Neuronal stem cell (in vitro differentiated cells): ENCODE results near the gene SH2D5.

ENCODE experiments used
- DNase-seq: peaks from one replicate; pipeline ENCODE4 v3.0.0-alpha.2; 2013; ENCODE audit warnings: low spot score
- H2AFZ ChIP-seq: one replicate; pipeline ENCODE4 v1.6.1; 2013; ENCODE audit warnings: mild to moderate bottlenecking, low read length, inconsistent platforms
- H2AK5ac ChIP-seq: 2 replicates; pipeline ENCODE4 v1.6.1; 2013; ENCODE audit warnings: low read depth, mild to moderate bottlenecking, inconsistent platforms, low read length, moderate library complexity, mixed read lengths
- H2BK120ac ChIP-seq: 2 replicates; pipeline ENCODE4 v1.6.1; 2013; ENCODE audit warnings: low read depth, mild to moderate bottlenecking, inconsistent platforms, low read length, moderate library complexity, mixed read lengths
- H2BK12ac ChIP-seq: one replicate; pipeline ENCODE4 v1.6.1; 2013; ENCODE audit warnings: low read length, inconsistent platforms
- H2BK15ac ChIP-seq: 2 replicates; pipeline ENCODE4 v1.6.1; 2013; ENCODE audit warnings: mild to moderate bottlenecking, low read length, inconsistent platforms, mixed read lengths
- H2BK5ac ChIP-seq: one replicate; pipeline ENCODE4 v1.6.1; 2013; ENCODE audit warnings: inconsistent platforms, mild to moderate bottlenecking, low read length, moderate library complexity
- H3K14ac ChIP-seq: one replicate; pipeline ENCODE4 v1.6.1; 2013; ENCODE audit warnings: low read length, inconsistent platforms
- H3K18ac ChIP-seq: 2 replicates; pipeline ENCODE4 v1.6.1; 2013; ENCODE audit warnings: low read length, inconsistent platforms
- H3K23ac ChIP-seq: 2 replicates; pipeline ENCODE4 v1.6.1; 2013; ENCODE audit warnings: low read depth, mild to moderate bottlenecking, mixed read lengths, low read length, inconsistent platforms; ENCODE audit not compliant: poor library complexity
- H3K27ac ChIP-seq: replicated peaks from 3 replicates; pipeline ENCODE4 v1.5.1; 2013; ENCODE audit warnings: low read length, inconsistent platforms
- H3K27me3 ChIP-seq, 3 experiments: 2 replicates each; pipeline ENCODE4 v1.6.1; 2013; ENCODE audit warnings: low read length in 3 of 3, mild to moderate bottlenecking in 2 of 3, inconsistent platforms in 1 of 3, low read depth in 1 of 3, mixed read lengths in 1 of 3, moderate library complexity in 1 of 3; ENCODE audit not compliant: control insufficient read depth in 3 of 3, insufficient read depth in 3 of 3
- H3K36me3 ChIP-seq, 2 donors: replicated peaks in 1 of 2; 2 replicates each; pipeline ENCODE4 v1.6.1; 2013; ENCODE audit warnings: low read length in 2 of 2; ENCODE audit not compliant: control insufficient read depth in 2 of 2, insufficient read depth in 2 of 2
- H3K4ac ChIP-seq: 2 replicates; pipeline ENCODE4 v1.6.1; 2013; ENCODE audit warnings: inconsistent platforms, mild to moderate bottlenecking, low read length, moderate library complexity
- H3K4me1 ChIP-seq, 2 donors: 1 replicate in 1 of 2; 2 replicates in 1 of 2; pipeline ENCODE4 v1.6.1; 2013; ENCODE audit warnings: low read length in 2 of 2, low read depth in 1 of 2; ENCODE audit not compliant: control insufficient read depth in 2 of 2, insufficient read depth in 1 of 2
- H3K4me2 ChIP-seq: one replicate; pipeline ENCODE4 v1.6.1; 2013; ENCODE audit warnings: mild to moderate bottlenecking, low read length, inconsistent platforms; ENCODE audit not compliant: insufficient read depth, poor library complexity, severe bottlenecking
- H3K4me3 ChIP-seq, 2 donors: 2 replicates each; pipeline ENCODE4 v1.5.1; 2013; ENCODE audit warnings: low read length in 2 of 2, mild to moderate bottlenecking in 2 of 2, inconsistent platforms in 1 of 2, moderate library complexity in 1 of 2
- H3K79me1 ChIP-seq: one replicate; pipeline ENCODE4 v1.6.1; 2013; ENCODE audit warnings: low read depth, mild to moderate bottlenecking, inconsistent platforms, low read length, moderate library complexity
- H3K9ac ChIP-seq: one replicate; pipeline ENCODE4 v1.6.1; 2013; ENCODE audit warnings: mild to moderate bottlenecking, low read depth, low read length, inconsistent platforms; ENCODE audit not compliant: poor library complexity
- H3K9me3 ChIP-seq, 2 donors: replicated peaks in 1 of 2; 2 replicates each; pipeline versions ENCODE3 to v1.6.1; 2013; ENCODE audit warnings: low read length in 2 of 2, mild to moderate bottlenecking in 2 of 2, inconsistent platforms in 1 of 2, low read depth in 1 of 2, mixed read lengths in 1 of 2, moderate library complexity in 1 of 2; ENCODE audit not compliant: control insufficient read depth in 2 of 2, insufficient read depth in 1 of 2
- H4K8ac ChIP-seq: one replicate; pipeline ENCODE4 v1.6.1; 2013; ENCODE audit warnings: low read depth, mild to moderate bottlenecking, inconsistent platforms, low read length, moderate library complexity
- H4K91ac ChIP-seq: one replicate; pipeline ENCODE4 v1.6.1; 2013; ENCODE audit warnings: low read length, low read depth, mild to moderate bottlenecking, inconsistent platforms; ENCODE audit not compliant: poor library complexity
- WGBS, 2 donors: extraction: QIAGEN DNeasy Blood & Tissue Kit; methylation state at CpG; one replicate each; pipeline ENCODE4 v1.1.7; 2013; ENCODE audit warnings: missing lambda C conversion rate in 2 of 2, mixed read lengths in 1 of 2; ENCODE audit not compliant: insufficient read length in 2 of 2, insufficient replicate concordance in 1 of 2; ENCODE audit errors: extremely low coverage in 2 of 2; 5-methylcytosine and 5-hydroxymethylcytosine counted together

Gene SH2D5

DNA sequence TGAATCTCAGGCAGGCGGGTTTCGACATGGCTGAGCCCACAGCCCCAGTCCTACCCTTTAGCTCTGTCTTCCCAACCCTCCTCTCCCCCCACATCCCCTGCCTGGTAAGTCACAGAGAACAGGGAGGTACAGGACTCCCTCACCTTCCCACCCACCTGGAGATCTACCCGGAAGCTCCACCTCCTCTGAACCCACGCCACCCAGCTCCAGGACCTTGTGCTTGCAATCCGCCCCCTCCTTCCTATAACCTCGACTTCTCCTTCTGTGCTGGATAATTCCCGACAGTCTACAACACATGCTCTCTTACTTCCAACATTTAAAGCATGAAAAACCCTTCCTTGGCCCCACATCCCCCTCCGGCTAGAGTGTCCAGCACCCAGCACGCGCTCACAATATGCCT, 37.0 kb downstream of the SH2D5 start:
- Histone ChIP-seq H3K4me1 (peaks cover 9 to 11% of the 10 kb centered on the region in 2 donors), H3K36me3 (no peaks in the 10 kb centered on the region), H3K18ac (no peak overlapping the region), H3K27ac (no peak overlapping the region), H4K91ac (no peak overlapping the region), H3K14ac (no peak overlapping the region), H3K4me2 (no peak overlapping the region), H2BK5ac (no peak overlapping the region), H3K9ac (no peak overlapping the region), H2AK5ac (peak overlapping the region; percentile 20), H3K23ac (no peak overlapping the region), H3K79me1 (no peaks in the 10 kb centered on the region), H2AFZ (peak overlapping the region; percentile 100), H2BK12ac (no peak overlapping the region), H2BK15ac (peak overlapping the region; percentile 93), H3K4me3 (no peak overlapping the region), H3K4ac (no peak overlapping the region), H3K9me3 (peaks cover 0 to 3% of the 10 kb centered on the region in 2 donors), H3K27me3 (no peaks in the 10 kb centered on the region), H4K8ac (no peak overlapping the region), H2BK120ac (no peak overlapping the region)
- no peak for DNase-seq
- no CpG with 5 or more reads among the region's 10 CpGs for WGBS, 2 donors

DNA sequence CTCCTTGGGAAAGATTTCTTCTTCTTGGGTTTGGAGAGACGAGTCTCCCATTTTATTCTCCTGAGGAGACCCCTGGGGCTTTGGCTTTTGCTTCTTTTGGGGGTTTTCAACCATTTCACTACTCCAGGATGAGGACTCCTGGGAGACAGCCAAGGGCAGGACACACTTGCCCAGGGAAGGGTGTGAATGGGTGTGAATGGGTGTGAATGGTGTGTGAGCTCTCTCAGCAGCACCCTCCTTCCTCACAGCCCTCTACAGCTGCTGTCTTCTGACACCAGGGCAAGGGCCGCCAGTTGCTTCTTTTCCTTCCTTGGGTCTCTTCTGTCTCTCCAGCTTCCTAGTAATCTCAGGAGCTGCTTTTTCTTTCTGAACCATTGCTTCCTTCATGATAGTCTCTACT, 38.9 kb downstream of the SH2D5 start:
- WGBS, 2 donors: no CpG with 5 or more reads among the region's 2 CpGs
- peaks cover 9 to 11% of the 10 kb centered on the region in 2 donors for H3K4me1 ChIP-seq
- H2AK5ac ChIP-seq: no peak overlapping the region
- peaks cover 0 to 2% of the 10 kb centered on the region in 2 donors for H3K36me3 ChIP-seq
- H2BK120ac ChIP-seq: no peak overlapping the region
- no peak overlapping the region for H3K18ac ChIP-seq
- no peak overlapping the region for H3K23ac ChIP-seq
- H3K27ac ChIP-seq: no peak overlapping the region
- no peak overlapping the region for H2BK12ac ChIP-seq
- H3K4ac ChIP-seq: no peak overlapping the region
- no peaks in the 10 kb centered on the region for H3K79me1 ChIP-seq
- no peak overlapping the region for H4K8ac ChIP-seq
- no peak overlapping the region for H2BK5ac ChIP-seq
- no peak overlapping the region for H4K91ac ChIP-seq
- H3K27me3 ChIP-seq: no peaks in the 10 kb centered on the region
- DNase-seq: no peak
- no peak overlapping the region for H3K4me2 ChIP-seq
- H3K4me3 ChIP-seq: no peak overlapping the region
- no peak overlapping the region for H3K14ac ChIP-seq
- no peak overlapping the region for H2AFZ ChIP-seq
- H2BK15ac ChIP-seq: no peak overlapping the region
- H3K9me3 ChIP-seq: peaks cover 0 to 3% of the 10 kb centered on the region in 2 donors
- H3K9ac ChIP-seq: no peak overlapping the region

DNA sequence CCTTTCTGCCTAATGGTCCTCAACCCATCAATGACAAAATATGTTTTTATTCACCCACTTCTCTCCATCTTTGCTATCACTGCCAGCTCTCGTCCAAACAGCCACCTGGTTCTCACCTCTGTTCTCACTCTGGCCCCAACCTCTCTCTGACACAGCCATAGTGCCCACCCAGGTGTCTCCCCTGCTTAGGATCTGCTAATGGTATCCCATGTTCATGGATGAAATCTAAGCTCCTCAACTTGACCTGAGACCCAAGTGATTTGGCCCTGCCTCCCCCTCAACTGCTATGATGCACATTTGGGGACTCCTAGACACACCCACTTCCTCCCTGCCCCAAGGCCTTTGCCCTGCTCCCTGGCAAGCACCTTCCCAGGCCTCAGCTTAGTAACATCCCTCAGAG, 40.6 kb downstream of the SH2D5 start:
- DNase-seq: no peak
- H3K23ac ChIP-seq: no peak overlapping the region
- H3K4ac ChIP-seq: no peak overlapping the region
- H3K36me3 ChIP-seq: peaks cover 0 to 2% of the 10 kb centered on the region in 2 donors
- H3K4me1 ChIP-seq: peaks cover 2 to 7% of the 10 kb centered on the region in 2 donors
- H3K9me3 ChIP-seq: peaks cover 0 to 4% of the 10 kb centered on the region in 2 donors
- no peak overlapping the region for H2AK5ac ChIP-seq
- H4K8ac ChIP-seq: no peak overlapping the region
- H2BK5ac ChIP-seq: no peak overlapping the region
- no peaks in the 10 kb centered on the region for H3K27me3 ChIP-seq
- no CpG with 5 or more reads among the region's 1 CpG for WGBS, 2 donors
- no peak overlapping the region for H3K4me3 ChIP-seq
- H4K91ac ChIP-seq: no peak overlapping the region
- H2BK120ac ChIP-seq: no peak overlapping the region
- H2BK12ac ChIP-seq: no peak overlapping the region
- H3K27ac ChIP-seq: no peak overlapping the region
- H2BK15ac ChIP-seq: no peak overlapping the region
- H3K9ac ChIP-seq: no peak overlapping the region
- H2AFZ ChIP-seq: no peak overlapping the region
- no peak overlapping the region for H3K18ac ChIP-seq
- H3K79me1 ChIP-seq: no peaks in the 10 kb centered on the region
- H3K14ac ChIP-seq: no peak overlapping the region
- H3K4me2 ChIP-seq: no peak overlapping the region

DNA sequence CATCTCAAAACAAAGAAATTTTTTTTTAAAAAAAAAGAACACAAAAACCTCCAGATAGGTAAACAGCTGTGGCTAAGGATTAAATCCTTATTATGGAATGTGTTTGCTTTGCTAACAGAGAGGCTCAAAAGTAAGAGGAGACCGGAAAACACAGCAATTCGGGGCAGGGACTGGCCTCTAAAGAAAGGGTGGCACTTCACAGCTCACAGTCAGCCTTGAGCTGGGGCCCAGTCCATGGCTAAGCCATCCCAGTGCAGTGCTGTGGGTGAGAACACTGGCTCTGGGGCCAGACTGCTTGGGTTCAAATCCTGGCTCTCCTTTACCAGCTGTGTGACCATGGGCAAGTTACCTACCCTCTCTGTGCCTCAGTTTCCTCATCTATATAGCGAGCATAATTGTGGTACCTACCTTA, 42.9 kb downstream of the SH2D5 start:
- no CpG with 5 or more reads among the region's 3 CpGs for WGBS, 2 donors

More for the DNA sequence above, 42.9 kb downstream of the SH2D5 start:
- Histone ChIP-seq H3K4me3 (no peak overlapping the region), H2BK5ac (no peak overlapping the region), H2AK5ac (no peak overlapping the region), H3K4ac (no peak overlapping the region), H3K27ac (no peak overlapping the region), H3K79me1 (no peaks in the 10 kb centered on the region), H3K18ac (no peak overlapping the region), H2BK15ac (no peak overlapping the region), H3K9me3 (peaks cover 0 to 4% of the 10 kb centered on the region in 2 donors), H2BK120ac (no peak overlapping the region), H3K36me3 (peaks cover 0 to 2% of the 10 kb centered on the region in 2 donors), H3K4me1 (peaks cover 0 to 4% of the 10 kb centered on the region in 2 donors), H3K27me3 (no peaks in the 10 kb centered on the region), H3K4me2 (no peak overlapping the region), H3K23ac (no peak overlapping the region), H3K14ac (no peak overlapping the region), H4K8ac (no peak overlapping the region), H2BK12ac (no peak overlapping the region), H3K9ac (no peak overlapping the region), H4K91ac (no peak overlapping the region), H2AFZ (no peak overlapping the region)
- DNase-seq: no peak
